AG04450 (cell line): ENCODE data around the gene TGFBR3. TPM values are rescaled to one million over a fixed set of nuclear protein-coding genes. Genes with fewer than 3 reads are reported as not detected.

Source experiments
- CTCF ChIA-PET: fragments of 300-600, 350-600 bp; formaldehyde crosslinking; extraction: SDS; loops from one replicate; lab custom pipeline; 2022; ENCODE audit warnings: antibody characterized with exemption, inconsistent platforms; lab: Charles Lee
- POLR2A ChIA-PET: fragments of 350-600 bp; formaldehyde crosslinking; extraction: SDS; loops from one replicate; lab custom pipeline; 2021; ENCODE audit warnings: antibody characterized with exemption, inconsistent platforms; lab: Yijun Ruan, JAX
- DNase-seq: peaks from one replicate; pipeline ENCODE4 v3.0.0-alpha.2; 2011; ENCODE audit warnings: low read depth, low spot score
- H3K27ac ChIP-seq: one replicate; pipeline ENCODE4 v1.5.1; 2012; ENCODE audit warnings: low read depth, low read length, control low read depth
- H3K27me3 ChIP-seq: one replicate; pipeline ENCODE4 v1.6.0; 2012; ENCODE audit warnings: low read length; ENCODE audit not compliant: control insufficient read depth, insufficient read depth
- H3K4me3 ChIP-seq: 2 replicates; pipeline ENCODE4 v1.5.1; 2011; ENCODE audit warnings: mild to moderate bottlenecking, low read depth, low read length, control low read depth
- H3K9me3 ChIP-seq: 2 replicates; pipeline ENCODE4 v1.5.1; 2012; ENCODE audit warnings: low read length; ENCODE audit not compliant: control insufficient read depth, insufficient read depth
- CTCF ChIP-seq: IDR thresholded peaks from 2 replicates; pipeline ENCODE4 v1.5.1; 2011; ENCODE audit warnings: low read depth, low read length, control low read depth, inconsistent platforms
- polyA plus RNA-seq: library from polyadenylated mRNA; depleted of rRNA; stranded (reverse); fragments of >200 nt; gene quantifications from 2 replicates; pipeline ENCODE4 v1.2.3, GENCODE V29; 2011

Gene TGFBR3
- polyA plus RNA-seq, 1 experiment, result 36.5 TPM

DNA sequence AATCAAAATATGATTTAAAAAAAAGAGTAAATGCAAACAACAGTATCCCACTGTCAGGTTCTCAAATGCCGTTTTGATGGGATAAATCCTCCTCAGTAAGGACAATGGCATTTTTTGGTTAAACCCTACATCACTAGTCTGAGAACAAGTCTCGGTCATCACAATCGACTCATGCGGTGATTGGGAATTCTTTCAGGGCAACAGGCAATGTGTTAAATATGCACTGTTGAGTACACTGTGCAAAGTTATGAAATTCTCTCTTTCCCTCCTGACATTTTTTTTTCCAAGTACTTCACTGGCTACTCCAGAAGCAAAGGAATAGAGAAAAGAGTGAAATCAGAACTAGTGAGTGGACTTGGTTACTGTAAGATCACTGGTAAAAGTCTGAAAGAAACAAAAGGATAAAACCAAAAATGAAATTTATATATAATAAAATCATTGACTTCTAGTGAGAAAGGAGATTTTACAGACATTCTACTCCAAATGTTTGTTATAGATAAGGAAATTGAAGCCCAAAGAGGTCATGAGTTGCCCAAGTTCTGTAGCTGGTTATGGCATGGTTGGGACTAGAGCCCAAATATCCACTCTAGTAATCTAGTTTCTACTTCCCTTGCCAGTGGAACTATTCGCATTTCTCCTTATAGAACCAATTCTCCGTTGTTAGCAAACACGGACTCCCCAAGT, 111.3 kb downstream of the TGFBR3 start:
- no peak overlapping the region for H3K4me3 ChIP-seq
- H3K27me3 ChIP-seq, result no peaks in the 10 kb centered on the region
- no peak overlapping the region for H3K27ac ChIP-seq
- ChIA-PET CTCF (no interaction called here), POLR2A (no interaction called here)
- DNase-seq, result no peak
- TF ChIP-seq CTCF, result no peak
- H3K9me3 ChIP-seq, result no peaks in the 10 kb centered on the region

- CTCF ChIA-PET, result no interaction called here
- no peak overlapping the region for H3K4me3 ChIP-seq
- H3K9me3 ChIP-seq, result no peaks in the 10 kb centered on the region
- no peak for DNase-seq
- no peaks in the 10 kb centered on the region for H3K27me3 ChIP-seq
- POLR2A ChIA-PET, result no interaction called here
- no peak overlapping the region for H3K27ac ChIP-seq
- TF ChIP-seq CTCF, result no peak
Observed at GRCh38 chr1:91771717-91772116, 114.2 kb downstream of the TGFBR3 start.

- no peak for DNase-seq
- Histone ChIP-seq H3K27me3 (no peaks in the 10 kb centered on the region), H3K4me3 (no peak overlapping the region), H3K27ac (no peak overlapping the region), H3K9me3 (no peaks in the 10 kb centered on the region)
- CTCF ChIA-PET, result no interaction called here
- no peak for TF ChIP-seq CTCF
- POLR2A ChIA-PET, result no interaction called here
Observed at GRCh38 chr1:91770667-91771268, 115.2 kb downstream of the TGFBR3 start.

- Histone ChIP-seq H3K9me3 (no peaks in the 10 kb centered on the region), H3K4me3 (no peak overlapping the region), H3K27ac (no peak overlapping the region), H3K27me3 (no peaks in the 10 kb centered on the region)
- ChIA-PET CTCF (interaction anchor here (0.7 kb wide), 1 partner anchor 8 kb away, joined by 3 read pairs; no protein-coding TSS in a partner anchor), POLR2A (no interaction called here)
- TF ChIP-seq CTCF, result no peak
- DNase-seq, result no peak
Observed at GRCh38 chr1:91769742-91770141, 116.2 kb downstream of the TGFBR3 start.
